HEK293T (cell line): ENCODE results near the gene MRPL52.

Experiments used
- CTCF ChIA-PET: fragments of 350-600 bp; formaldehyde crosslinking; extraction: SDS; loops from one replicate; lab custom pipeline; 2021; ENCODE audit warnings: antibody characterized with exemption, inconsistent platforms; lab: Yijun Ruan, JAX
- POLR2A ChIA-PET: fragments of 350-600 bp; formaldehyde crosslinking; extraction: SDS; loops from one replicate; lab custom pipeline; 2020; ENCODE audit warnings: antibody characterized with exemption, inconsistent platforms; lab: Yijun Ruan, JAX
- DNase-seq: peaks from one replicate; pipeline ENCODE4 v3.0.0; 2012; ENCODE audit warnings: mixed read lengths; ENCODE audit errors: extremely low spot score
- ARNT ChIP-seq: fragments of 450-650 bp; IDR thresholded peaks from 2 replicates; pipeline ENCODE4 v1.6.1; 2017; ENCODE audit warnings: mild to moderate bottlenecking
- BHLHE40 ChIP-seq: fragments of 450-650 bp; IDR thresholded peaks from 2 replicates; pipeline ENCODE4 v1.6.1; 2016; ENCODE audit warnings: mild to moderate bottlenecking, moderate library complexity, borderline replicate concordance
- CTBP1 ChIP-seq: fragments of 450-650 bp; IDR thresholded peaks from 2 replicates; pipeline ENCODE4 v1.6.1; 2016; ENCODE audit warnings: borderline replicate concordance
- ELF4 ChIP-seq: fragments of 450-650 bp; IDR thresholded peaks from 2 replicates; pipeline ENCODE4 v1.6.1; 2017; ENCODE audit warnings: antibody characterized with exemption
- FOXA1 ChIP-seq: fragments of 450-650 bp; IDR thresholded peaks from 2 replicates; pipeline ENCODE4 v1.6.1; 2016; ENCODE audit warnings: mild to moderate bottlenecking
- FOXK2 ChIP-seq: fragments of 450-650 bp; IDR thresholded peaks from 2 replicates; pipeline ENCODE4 v1.6.1; 2016; ENCODE audit warnings: mild to moderate bottlenecking
- FOXM1 ChIP-seq: fragments of 450-650 bp; IDR thresholded peaks from 2 replicates; pipeline ENCODE4 v1.6.1; 2017; ENCODE audit warnings: mild to moderate bottlenecking, borderline replicate concordance
- HDGF ChIP-seq: fragments of 450-650 bp; IDR thresholded peaks from 2 replicates; pipeline ENCODE4 v1.6.1; 2017; ENCODE audit warnings: antibody characterized with exemption, borderline replicate concordance
- L3MBTL2 ChIP-seq: fragments of 450-650 bp; conservative IDR thresholded peaks from 2 replicates; pipeline ENCODE4 v1.6.1; 2016; ENCODE audit warnings: mild to moderate bottlenecking
- LEF1 ChIP-seq: fragments of 450-650 bp; IDR thresholded peaks from 2 replicates; pipeline ENCODE4 v1.6.1; 2017; ENCODE audit warnings: mild to moderate bottlenecking, borderline replicate concordance
- NFRKB ChIP-seq: fragments of 450-650 bp; IDR thresholded peaks from 2 replicates; pipeline ENCODE4 v1.6.1; 2016; ENCODE audit warnings: mild to moderate bottlenecking, moderate library complexity
- SP1 ChIP-seq: fragments of 450-650 bp; IDR thresholded peaks from 2 replicates; pipeline ENCODE4 v1.6.1; 2017
- SUZ12 ChIP-seq: fragments of 450-650 bp; IDR thresholded peaks from 2 replicates; pipeline ENCODE4 v1.6.1; 2016; ENCODE audit warnings: mild to moderate bottlenecking
- TARDBP ChIP-seq: fragments of 450-650 bp; IDR thresholded peaks from 2 replicates; pipeline ENCODE4 v1.6.1; 2016
- ZNF384 ChIP-seq: fragments of 450-650 bp; IDR thresholded peaks from 2 replicates; pipeline ENCODE4 v1.6.1; 2016
- TF ChIP-seq, protein P1 (sequence below): fragments of 450-650 bp; IDR thresholded peaks from 2 replicates; pipeline ENCODE4 v1.6.1; 2016

Gene MRPL52

DNA sequence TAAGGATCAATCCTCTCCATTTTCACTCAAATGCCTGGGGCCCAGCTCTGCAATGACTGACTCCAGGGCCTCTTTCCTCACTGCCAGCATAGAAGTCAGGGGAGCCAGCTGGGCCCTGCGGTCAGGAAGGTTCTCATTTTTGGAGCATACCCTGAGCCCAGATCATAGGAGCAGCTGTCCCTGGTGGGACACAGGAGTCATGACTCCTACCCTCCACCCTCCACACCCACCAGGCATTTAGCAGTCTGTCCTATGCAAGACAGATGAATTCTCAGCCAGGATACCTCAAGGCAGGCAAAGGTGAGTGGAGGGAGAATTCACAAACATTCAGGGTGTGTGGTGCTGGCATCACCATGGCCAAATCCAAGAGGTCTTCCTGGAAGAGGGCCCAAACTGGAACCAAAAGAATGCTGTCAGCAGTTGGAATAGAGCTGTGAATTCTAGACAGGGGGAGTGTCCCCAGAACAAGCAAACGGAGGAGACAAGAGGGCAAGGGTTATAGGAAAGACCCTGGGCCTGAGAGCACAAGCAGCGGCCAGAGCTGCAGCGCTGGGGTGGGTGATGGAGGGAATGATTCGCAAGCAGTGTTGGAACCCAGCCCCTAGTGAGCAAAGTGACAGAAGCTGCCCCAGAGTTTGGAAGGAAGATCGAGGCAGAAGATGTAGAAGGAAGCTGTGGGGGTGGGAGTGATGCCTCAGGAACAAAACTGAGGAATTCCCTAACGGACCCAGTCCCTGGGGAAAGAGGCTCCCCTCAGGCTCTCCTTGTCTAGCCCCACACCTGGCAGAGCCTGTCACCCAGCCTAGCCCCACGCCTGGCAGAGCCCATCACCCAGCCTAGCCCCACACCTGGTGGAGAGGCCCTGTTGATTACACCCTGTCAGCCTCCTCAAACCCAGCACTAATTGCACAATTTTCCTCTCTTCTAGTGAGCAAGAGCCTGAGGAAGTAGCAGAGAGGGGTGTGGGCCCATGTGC lies 48.9 kb downstream of the MRPL52 start:
- TF ChIP-seq, protein P1, sequence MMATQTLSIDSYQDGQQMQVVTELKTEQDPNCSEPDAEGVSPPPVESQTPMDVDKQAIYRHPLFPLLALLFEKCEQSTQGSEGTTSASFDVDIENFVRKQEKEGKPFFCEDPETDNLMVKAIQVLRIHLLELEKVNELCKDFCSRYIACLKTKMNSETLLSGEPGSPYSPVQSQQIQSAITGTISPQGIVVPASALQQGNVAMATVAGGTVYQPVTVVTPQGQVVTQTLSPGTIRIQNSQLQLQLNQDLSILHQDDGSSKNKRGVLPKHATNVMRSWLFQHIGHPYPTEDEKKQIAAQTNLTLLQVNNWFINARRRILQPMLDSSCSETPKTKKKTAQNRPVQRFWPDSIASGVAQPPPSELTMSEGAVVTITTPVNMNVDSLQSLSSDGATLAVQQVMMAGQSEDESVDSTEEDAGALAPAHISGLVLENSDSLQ, result no peak
- no peak for DNase-seq
- CTCF ChIA-PET, result interaction anchor here (0.7 kb wide), 1 partner anchor 123 kb away, joined by 3 read pairs; no protein-coding TSS in a partner anchor
- POLR2A ChIA-PET, result interaction anchor here (0.6 to 1.2 kb wide), 3 partner anchors 8 to 1315 kb away, joined by 3 read pairs; partner anchors contain the start of gene RBM23

- CTCF ChIA-PET, result interaction anchor here (0.6 to 3.3 kb wide), 3 partner anchors 9 to 311 kb away, joined by 6 to 30 read pairs (median 6); partner anchors contain the start of gene LRP10
- TF ChIP-seq HDGF, result no peak
- no peak for DNase-seq
- POLR2A ChIA-PET, result interaction anchor here (2.1 kb wide), 1 partner anchor 9 kb away, joined by 9 read pairs; no protein-coding TSS in a partner anchor
Observed at GRCh38 chr14:22882064-22882463, 52.4 kb downstream of the MRPL52 start.

DNA sequence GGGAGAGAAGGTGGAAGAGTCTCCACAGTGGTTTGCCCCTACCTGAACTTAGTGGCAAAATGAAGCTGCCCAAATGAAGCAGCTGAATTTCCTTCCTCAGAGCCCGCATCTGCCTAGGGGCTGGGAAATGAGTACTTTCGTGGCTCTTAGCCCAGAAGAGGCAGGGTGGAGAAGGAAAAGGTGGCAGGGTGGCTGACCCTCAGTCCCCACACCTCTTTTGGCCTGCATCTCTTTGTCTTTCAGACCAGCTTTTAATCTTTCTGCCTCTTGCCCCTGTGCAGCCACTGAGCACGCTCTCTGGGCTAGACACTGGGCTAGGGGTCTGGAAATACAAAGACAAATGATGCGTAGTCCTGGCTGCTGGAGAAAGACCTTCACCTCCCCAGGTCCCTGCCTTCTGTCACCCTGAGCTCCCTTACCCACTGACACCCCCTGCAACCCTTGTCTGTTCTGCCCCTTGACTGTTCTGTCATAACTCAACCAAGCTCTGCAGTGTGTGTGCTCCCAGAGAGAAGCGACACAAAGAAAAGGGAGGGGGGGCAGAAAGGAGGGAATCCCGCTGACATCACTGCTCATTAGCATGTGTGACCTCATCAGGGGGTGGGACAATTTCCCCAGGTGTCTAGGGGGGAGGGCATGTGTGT lies 53.0 kb downstream of the MRPL52 start:
- POLR2A ChIA-PET, result interaction anchor here (0.8 to 2.1 kb wide), 3 partner anchors 9 to 212 kb away, joined by 3 to 9 read pairs (median 4); partner anchors contain the start of genes ACIN1 and C14orf119
- CTCF ChIA-PET, result interaction anchor here (0.6 to 3.3 kb wide), 5 partner anchors 10 to 326 kb away, joined by 3 to 30 read pairs (median 4); partner anchors contain the start of gene LRP10
- DNase-seq, result peak; percentile 38
- TF ChIP-seq ARNT, result no peak
- no peak for TF ChIP-seq L3MBTL2
- no peak for TF ChIP-seq SP1
- no peak for TF ChIP-seq HDGF
- no peak for TF ChIP-seq FOXA1
- no peak for TF ChIP-seq SUZ12
- TF ChIP-seq NFRKB, result no peak
- no peak for TF ChIP-seq TARDBP
- no peak for TF ChIP-seq BHLHE40
- no peak for TF ChIP-seq ZNF384
- TF ChIP-seq, protein P1, result no peak
- no peak for TF ChIP-seq FOXK2
- no peak for TF ChIP-seq FOXM1
- TF ChIP-seq LEF1, result no peak

DNA sequence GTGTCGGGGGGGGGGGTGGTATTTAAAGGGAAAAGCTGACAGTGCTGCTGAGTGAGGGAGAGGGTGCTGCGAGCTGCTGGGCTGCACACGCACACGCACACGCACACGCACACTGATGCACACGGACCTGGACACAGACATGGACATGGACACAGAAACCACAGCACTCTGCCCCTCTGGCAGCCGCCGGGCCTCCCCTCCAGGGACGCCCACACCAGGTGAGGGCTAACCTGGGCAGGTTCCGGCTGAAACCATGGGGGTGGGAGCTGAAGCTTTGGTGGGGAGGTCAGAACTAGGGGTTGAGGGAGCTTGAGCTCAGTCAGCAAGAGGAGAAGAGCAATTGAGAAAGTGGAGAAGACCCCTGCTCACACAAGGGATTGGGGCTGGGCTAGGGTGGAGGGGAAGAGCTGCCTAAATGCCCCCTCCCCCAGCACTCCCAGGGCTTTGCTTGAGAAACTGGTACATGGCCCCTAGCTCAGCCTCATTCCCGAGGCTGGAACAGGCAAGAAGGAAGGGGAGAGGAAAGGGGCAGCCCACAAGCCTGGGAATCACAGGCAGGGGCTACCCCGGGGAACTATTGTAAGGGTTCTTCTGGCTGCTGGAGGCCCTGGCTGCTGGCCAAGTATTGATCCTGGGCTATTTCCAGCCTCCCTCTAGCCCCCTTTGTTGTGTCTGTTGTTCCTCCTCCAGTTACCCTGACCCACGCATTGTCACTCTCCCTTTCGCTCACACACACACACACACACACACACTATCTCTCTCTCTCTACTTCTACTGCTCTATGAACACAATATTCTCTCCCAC lies 53.7 kb downstream of the MRPL52 start, which contains the start of gene REM2:
REM2 (plus strand) TSS at position 50 of the 804 bp plus-strand sequence; CDS start at position 116, 66 bp downstream.
- ChIA-PET CTCF (interaction anchor here (0.7 to 3.3 kb wide), 5 partner anchors 11 to 327 kb away, joined by 3 to 30 read pairs (median 4); partner anchors contain the start of genes CEBPE and LRP10), POLR2A (interaction anchor here (0.8 to 3.7 kb wide), 4 partner anchors 10 to 212 kb away, joined by 3 to 37 read pairs (median 6); partner anchors contain the start of genes ACIN1, C14orf119 and LRP10)
- DNase-seq, result no peak
- TF ChIP-seq FOXA1 (no peak), TARDBP (no peak), BHLHE40 (no peak), FOXM1 (no peak), ZNF384 (no peak), SUZ12 (no peak), ELF4 (no peak), CTBP1 (no peak), FOXK2 (no peak), ARNT (no peak), SP1 (no peak), NFRKB (no peak), HDGF (no peak), L3MBTL2 (no peak)
- TF ChIP-seq, protein P1, result no peak

GRCh38 chr14:22884076-22884737 lies 54.5 kb downstream of the MRPL52 start:
- DNase-seq, result no peak
- TF ChIP-seq NFRKB (no peak), LEF1 (no peak)
- CTCF ChIA-PET, result interaction anchor here (0.7 to 3.3 kb wide), 3 partner anchors 12 to 235 kb away, joined by 3 to 30 read pairs (median 4); partner anchors contain the start of genes CEBPE and LRP10
- POLR2A ChIA-PET, result interaction anchor here (0.8 to 3.7 kb wide), 4 partner anchors 9 to 211 kb away, joined by 3 to 37 read pairs (median 4); partner anchors contain the start of genes ACIN1, C14orf119 and LRP10
